Measurements from ENCODE around the gene RNF150.

RNF150 gene

GRCh38 chr4:140867356-140867755 is 265.9 kb downstream of the RNF150 start:
- DNase-seq: no peak

GRCh38 chr4:140866492-140867005 is 266.7 kb downstream of the RNF150 start:
- no peak for DNase-seq

- no peak for DNase-seq
These were observed 267.7 kb downstream of the RNF150 start for GRCh38 chr4:140865253-140866217.

GRCh38 chr4:140863197-140863596 is 270.1 kb downstream of the RNF150 start:
- DNase-seq: no peak

GRCh38 chr4:140862177-140862442 is 271.2 kb downstream of the RNF150 start:
- no peak for DNase-seq

- DNase-seq: peak in 32 of 51 donors; percentile 2 to 77 (median 49)
These were observed 271.7 kb downstream of the RNF150 start for GRCh38 chr4:140861359-140862176.

GRCh38 chr4:140858897-140859296 is 274.4 kb downstream of the RNF150 start:
- DNase-seq: no peak

- DNase-seq: peak in 1 of 51 donors; percentile 57
These were observed 276.2 kb downstream of the RNF150 start for GRCh38 chr4:140857111-140857510.

GRCh38 chr4:140856621-140857062 is 276.6 kb downstream of the RNF150 start:
- peak in 1 of 51 donors; percentile 57 for DNase-seq

- DNase-seq: no peak
These were observed 279.1 kb downstream of the RNF150 start for GRCh38 chr4:140854168-140854567.

- no peak for DNase-seq
These were observed 281.5 kb downstream of the RNF150 start for GRCh38 chr4:140851804-140852203.

GRCh38 chr4:140851032-140851636 is 282.1 kb downstream of the RNF150 start:
- DNase-seq: peak in 19 of 51 donors; percentile 1 to 67 (median 12)

GRCh38 chr4:140849526-140849925 is 283.7 kb downstream of the RNF150 start:
- no peak for DNase-seq

- DNase-seq: no peak
These were observed 286.5 kb downstream of the RNF150 start for GRCh38 chr4:140846736-140847135.

- DNase-seq: no peak
These were observed 289.2 kb downstream of the RNF150 start for GRCh38 chr4:140844061-140844460.

- no peak for DNase-seq
These were observed 292.1 kb downstream of the RNF150 start for GRCh38 chr4:140841186-140841585.

- no peak for DNase-seq
These were observed 293.1 kb downstream of the RNF150 start for GRCh38 chr4:140839888-140840790.

- no peak for DNase-seq
These were observed 293.9 kb downstream of the RNF150 start for GRCh38 chr4:140839406-140839805.

GRCh38 chr4:140837736-140838135 is 295.5 kb downstream of the RNF150 start:
- no peak for DNase-seq

GRCh38 chr4:140834839-140835495 is 298.3 kb downstream of the RNF150 start:
- peak in 2 of 51 donors; percentile 3 for DNase-seq

Data from hypothalamus (tissue), 51 donors.